HPDE6-E6E7 (cell line): ENCODE measurements around the gene SPRING1.
A peak's percentile ranks its signal among the peaks of the same experiment; 100 is the strongest.

Source experiments
- DNase-seq: peaks from one replicate; pipeline ENCODE4 v3.0.0; 2011; ENCODE audit warnings: missing footprints; ENCODE audit errors: extremely low spot score

SPRING1 gene

DNA sequence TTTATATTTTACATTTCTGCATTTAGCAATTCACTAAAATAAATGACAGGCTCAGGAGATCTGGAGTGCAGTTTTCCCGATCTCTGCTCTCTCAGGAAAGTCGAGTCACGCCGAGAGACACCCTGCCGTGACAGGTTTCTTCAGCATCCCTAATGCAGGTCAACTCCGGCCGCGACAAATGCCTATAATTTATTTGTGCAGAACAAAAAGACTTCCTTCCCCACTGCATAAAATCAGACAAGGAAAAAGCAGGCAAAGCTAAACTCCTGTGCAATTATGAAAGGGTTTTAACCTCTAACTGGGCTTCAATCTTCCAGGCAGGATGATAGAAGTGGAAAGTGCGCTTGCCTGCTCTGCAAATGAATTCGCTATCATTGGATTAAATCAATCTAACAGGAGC, 28.1 kb downstream of the SPRING1 start:
- DNase-seq = no peak

GRCh38 chr12:116708826-116709756, 28.8 kb downstream of the SPRING1 start:
- DNase-seq = no peak

- DNase-seq = no peak
These were observed 30.1 kb downstream of the SPRING1 start for GRCh38 chr12:116707751-116708150.

- DNase-seq = peak; percentile 69
These were observed 34.6 kb downstream of the SPRING1 start for GRCh38 chr12:116703214-116703795.

GRCh38 chr12:116701432-116701831, 36.4 kb downstream of the SPRING1 start:
- DNase-seq = no peak

- DNase-seq = no peak
These were observed 37.8 kb downstream of the SPRING1 start for GRCh38 chr12:116700066-116700465.

DNA sequence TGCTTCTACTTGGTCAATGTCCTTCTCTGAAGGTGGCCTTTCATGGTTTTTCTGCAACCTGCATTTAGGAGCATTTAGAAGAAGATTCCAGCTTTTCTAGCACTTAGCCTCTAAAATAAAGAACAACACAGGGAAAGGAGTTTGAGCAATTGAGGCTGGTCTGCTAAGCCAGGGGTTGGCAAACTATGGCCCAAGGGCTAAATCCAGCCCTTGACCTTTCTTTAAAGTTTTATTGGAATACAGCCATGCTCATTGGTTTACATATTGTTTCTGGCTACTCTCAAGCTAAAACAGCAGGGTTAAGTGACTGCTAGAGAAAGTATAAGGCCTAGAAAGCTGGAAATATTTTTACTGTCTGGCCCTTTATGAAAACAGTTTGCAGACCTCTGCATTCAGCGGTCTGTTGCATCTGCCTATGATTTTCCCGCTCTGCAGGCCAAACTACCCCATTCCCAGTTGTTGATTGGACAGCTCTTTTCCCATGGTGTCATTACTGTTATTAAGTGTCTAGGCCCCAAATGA, 39.3 kb downstream of the SPRING1 start:
- DNase-seq = no peak

DNA sequence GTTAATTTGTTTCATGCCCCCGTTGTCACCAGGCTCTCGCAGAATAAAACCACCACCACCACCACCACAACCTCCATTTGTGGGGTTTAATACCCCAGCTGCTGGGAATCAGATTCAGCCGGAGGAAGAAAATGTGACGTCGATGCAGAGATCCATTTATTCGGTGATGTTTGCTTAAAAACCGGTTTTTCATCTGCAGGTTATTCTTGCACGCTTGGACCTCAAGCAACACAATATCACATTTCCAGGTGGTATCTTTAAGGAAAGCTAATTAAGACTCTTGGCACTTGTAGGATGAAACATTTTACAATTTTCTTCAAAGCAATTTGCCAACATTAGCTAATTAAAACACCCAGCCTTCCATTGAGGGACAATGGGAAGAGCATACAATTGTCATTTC, 39.8 kb downstream of the SPRING1 start:
- DNase-seq = no peak

DNA sequence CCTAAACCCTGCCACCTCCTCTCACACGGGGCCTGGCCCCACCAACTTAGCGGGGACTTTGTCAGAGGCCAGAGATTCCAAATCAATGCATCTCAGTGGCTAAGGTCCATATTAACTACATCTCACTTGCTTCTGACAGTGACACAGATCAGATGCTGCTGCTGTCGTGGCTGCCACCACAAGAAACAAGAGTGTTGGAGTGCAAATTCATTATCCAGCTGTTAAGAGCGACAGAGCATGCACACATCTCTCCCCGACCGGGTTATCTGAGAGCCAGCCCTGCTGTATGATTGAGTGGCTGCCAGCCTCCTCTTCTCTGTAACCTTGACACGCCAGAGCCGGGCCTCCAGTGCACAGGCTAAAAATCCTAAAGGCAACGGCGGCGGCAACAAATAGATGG, 40.2 kb downstream of the SPRING1 start:
- DNase-seq = no peak

- DNase-seq = peak; percentile 34
These were observed 40.6 kb downstream of the SPRING1 start for GRCh38 chr12:116697305-116697704.

DNA sequence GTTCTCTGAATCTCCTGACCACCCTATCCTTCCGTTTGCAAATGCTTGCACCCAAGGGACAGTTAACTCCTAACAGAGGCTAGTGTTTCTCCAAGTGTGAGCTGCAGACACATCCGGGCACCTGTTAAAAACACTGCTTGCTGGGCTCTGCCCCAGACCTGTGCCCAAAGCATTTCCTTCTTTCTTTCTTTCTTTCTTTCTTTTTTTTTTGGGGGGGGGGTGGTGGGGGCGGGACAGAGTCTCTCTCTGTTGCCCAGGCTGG, 42.5 kb downstream of the SPRING1 start:
- DNase-seq = no peak

- DNase-seq = no peak
These were observed 43.0 kb downstream of the SPRING1 start for GRCh38 chr12:116694653-116695463.

DNA sequence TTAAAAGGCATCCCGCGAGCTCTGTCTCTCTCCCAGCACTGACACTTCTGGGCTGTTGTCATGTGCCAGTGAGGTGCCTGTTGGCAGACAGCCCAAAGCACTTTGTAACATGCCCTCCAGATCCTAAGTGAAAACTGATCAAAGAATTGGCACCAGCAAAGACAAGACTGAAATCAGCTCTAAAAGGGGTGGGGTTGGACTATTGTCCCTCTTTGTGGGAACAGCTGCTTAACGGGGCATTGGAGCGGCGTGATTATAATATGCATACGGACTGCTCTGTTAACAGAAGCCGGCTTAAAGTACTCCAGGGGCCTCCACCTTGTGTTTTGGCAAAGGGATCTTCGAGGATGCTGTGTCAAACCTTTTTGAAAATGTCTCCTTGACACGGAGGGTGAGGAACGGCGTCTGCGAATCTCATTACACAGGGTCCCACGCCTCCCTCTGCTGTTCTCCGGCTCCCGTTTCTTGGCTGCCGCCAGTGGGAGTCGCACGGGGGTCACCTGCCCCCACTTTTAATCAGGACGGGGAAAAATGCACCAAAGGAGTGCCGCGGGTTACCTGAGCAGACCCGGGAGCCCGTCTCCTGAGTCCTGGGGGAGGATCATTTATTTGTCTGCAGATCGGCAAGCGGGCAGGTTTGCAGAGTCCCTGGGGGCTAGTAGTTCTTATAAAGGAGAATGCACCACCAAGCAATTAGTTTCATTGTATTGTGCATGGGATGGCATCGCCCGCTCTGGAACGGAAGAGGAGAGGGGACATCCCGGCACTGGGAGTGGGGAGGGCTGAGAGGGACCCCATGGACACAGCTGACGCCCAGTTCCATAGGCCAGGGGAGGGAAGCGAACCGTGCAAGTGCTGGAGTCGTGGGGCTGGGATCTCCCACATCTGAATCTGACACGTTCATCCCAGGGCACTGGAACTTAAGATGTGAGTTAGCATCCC, 44.3 kb downstream of the SPRING1 start:
- no peak for DNase-seq

DNA sequence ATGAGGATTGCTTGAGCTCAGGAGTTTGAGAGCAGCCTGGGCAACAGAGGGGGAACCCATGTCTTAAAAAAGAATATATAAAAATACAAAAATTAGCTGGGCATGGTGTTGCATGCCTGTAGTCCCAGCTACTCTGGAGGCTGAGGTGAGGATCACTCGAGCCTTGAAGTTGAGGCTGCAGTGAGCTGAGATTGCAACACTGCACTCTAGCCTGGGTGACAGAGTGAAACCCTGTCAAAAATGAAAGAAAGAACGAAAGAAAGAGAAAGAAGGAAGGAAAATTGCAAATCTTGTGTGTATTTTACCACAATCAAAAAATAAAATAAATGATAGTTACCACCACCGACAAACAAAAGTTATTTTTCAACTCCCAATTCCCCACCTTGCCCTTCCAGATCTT, 45.3 kb downstream of the SPRING1 start:
- DNase-seq = no peak

GRCh38 chr12:116691636-116692035, 46.2 kb downstream of the SPRING1 start:
- DNase-seq = no peak

GRCh38 chr12:116691205-116691604, 46.7 kb downstream of the SPRING1 start:
- no peak for DNase-seq

GRCh38 chr12:116689979-116690744, 47.7 kb downstream of the SPRING1 start:
- DNase-seq = no peak

GRCh38 chr12:116689521-116689920, 48.3 kb downstream of the SPRING1 start:
- no peak for DNase-seq
